GM21528 (cell line): ENCODE measurements around the gene PLPP7.
"Not testable (repeated sequence)": the region's sequence is repeated elsewhere in the genome, so short reads cannot be mapped to it uniquely, and the experiment has no call there.

Source experiments
- ATAC-seq: cut with Tn5 transposase; IDR thresholded peaks from one replicate; pipeline ENCODE4 v1.9.1; 2021; ENCODE audit warnings: mild to moderate bottlenecking, moderate library complexity; ENCODE audit not compliant: unreplicated experiment, low FRiP score

The PLPP7 gene

DNA sequence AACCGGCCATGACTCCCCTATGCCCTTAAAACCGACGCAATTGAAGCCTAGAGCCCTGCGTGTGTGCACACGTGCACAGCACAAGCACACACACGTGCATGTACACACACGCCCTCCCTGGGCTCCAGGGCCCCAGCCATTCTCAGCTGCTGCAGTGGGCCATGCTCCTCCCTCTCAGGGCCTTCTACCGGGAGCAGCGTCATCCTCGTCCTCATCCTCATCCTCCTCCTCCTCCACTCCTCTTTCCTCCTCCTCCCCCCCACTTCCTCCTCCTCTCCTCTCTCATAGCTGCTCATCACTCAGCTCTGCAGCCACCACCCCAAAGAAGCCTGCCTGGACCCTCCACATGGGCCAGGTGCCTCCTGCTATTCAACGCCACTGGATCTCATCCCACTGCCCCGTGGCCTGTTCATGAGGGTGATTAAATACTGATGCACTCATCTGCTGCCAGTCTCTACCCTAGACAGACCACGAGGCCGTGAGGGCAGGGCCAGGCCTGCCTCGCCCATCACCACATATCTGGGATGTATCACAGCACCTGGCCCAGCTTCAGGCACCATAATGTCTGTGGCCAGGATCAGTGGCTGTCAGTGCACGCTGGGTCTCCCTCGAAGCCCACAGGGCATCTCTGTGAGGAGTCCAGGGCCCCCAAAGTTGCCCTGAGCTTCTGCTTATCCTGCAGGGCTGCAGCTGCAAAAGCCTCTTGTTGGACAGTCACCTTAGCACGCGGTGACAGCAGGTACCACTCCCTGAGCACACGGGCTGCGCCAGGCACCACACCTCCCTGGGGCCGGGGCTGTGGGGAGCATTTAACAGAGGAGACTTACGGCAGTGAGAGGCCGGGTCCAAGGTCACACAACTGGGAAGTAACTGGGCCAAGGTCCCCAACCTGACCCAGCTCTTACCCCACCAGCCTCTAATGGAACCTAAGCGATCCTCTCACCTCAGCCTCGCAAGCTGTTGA lies 23.0 kb upstream of the PLPP7 start:
- ATAC-seq: no peak

GRCh38 chr9:131270171-131271015 lies 19.1 kb upstream of the PLPP7 start:
- no peak for ATAC-seq

DNA sequence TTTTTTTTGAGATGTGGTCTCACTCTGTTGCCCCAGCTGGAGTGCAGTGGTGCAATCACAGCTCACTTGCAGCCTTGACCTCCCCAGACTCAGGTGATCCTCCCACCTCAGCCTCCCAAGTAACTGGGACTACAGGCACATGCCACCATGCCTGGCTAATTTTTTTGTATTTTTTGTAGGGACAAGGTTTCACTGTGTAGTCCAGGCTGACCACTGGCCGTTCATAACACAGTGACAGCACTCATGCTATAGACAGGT lies 18.6 kb upstream of the PLPP7 start:
- not testable (repeated sequence) for ATAC-seq

- ATAC-seq: no peak
Observed at GRCh38 chr9:131271506-131271931, 18.0 kb upstream of the PLPP7 start.

DNA sequence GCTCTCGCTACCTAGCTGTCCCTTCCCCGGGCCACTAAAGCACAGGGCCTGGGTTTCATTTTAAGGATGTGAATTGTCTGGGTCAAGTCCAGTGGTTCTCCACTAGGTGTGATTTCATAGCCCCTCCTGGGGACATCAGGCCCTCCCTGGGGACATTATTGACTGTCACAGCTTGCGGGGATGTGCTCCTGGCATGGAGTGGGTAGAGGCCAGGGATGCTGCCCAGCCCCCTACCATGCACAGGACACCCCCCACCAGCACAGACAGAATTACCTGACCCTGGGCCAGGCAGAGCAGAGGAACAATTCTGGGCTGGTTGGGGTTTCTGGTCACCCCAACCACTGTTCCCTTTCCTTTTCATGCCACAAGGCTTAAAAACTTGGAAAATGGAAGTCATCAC lies 17.3 kb upstream of the PLPP7 start:
- no peak for ATAC-seq

- ATAC-seq: no peak
Observed at GRCh38 chr9:131273146-131273855, 16.2 kb upstream of the PLPP7 start.

DNA sequence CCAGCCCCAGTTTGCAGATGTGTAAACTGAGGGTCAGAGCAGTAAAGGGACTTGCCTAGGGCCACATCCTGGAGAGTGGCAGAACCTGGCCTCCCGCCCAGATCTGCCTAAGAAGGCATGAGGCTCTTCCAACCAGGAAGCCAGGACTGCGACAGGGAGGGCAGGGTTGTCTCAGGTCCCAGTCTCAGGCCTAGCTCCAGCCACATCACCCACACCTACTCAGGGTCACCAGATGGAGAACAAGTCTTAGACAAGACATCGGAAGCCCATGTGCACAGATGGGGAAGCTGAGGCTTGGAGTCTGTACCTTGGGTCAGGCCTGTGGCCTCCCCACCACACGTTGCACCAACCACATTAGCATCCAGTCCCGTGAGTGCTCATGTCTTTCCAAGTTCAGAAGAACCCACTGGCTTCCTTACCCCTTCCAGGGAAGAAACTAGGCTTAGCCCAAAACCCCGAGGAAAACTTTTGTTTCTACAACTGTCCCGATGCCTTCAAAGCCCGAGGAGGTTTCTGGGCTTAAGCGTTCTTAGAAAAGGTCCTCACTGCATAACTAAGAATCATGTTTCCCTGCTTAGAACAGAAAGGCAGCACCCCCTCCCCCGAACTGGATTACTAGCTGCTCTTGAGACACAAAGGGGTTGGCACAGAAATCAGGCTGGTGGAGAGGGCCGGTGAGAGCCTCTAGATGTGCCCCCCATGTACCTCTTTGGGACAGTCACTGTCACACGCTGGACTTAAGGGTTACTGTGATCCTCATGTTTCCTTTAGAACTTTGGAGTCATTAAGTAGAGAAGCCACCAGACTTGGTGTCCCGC lies 15.5 kb upstream of the PLPP7 start:
- no peak for ATAC-seq

DNA sequence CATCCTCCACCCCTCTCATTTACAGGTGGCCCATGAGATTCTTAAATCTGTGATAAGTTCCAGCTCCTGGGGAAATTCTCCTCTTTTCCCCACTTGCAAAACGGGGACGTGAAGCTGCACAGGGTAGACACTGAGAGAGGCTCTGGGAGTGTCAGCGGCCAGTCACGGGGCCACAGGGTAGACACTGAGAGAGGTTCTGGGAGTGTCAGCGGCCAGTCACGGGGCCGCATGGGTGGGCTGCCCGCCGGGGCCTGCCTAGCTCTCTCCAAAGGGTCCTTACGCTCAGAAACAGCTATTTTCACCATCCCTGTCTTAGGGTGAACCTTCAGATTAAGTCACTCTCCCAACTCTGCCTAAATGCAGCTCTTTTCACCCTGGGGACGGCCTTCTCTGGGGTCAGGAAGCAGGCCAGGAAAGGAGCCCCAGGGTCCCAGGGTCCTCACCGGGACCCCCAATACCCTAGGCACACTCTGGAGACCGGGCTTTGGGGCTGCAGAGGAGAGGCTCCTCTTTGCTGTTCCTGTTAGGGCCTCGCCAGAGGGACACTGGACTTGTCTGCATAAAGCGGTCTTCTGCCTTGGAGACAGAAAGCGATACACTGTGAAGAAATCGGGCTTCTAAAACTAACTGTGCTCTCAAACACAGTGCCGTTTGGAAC lies 14.7 kb upstream of the PLPP7 start:
- ATAC-seq: no peak

DNA sequence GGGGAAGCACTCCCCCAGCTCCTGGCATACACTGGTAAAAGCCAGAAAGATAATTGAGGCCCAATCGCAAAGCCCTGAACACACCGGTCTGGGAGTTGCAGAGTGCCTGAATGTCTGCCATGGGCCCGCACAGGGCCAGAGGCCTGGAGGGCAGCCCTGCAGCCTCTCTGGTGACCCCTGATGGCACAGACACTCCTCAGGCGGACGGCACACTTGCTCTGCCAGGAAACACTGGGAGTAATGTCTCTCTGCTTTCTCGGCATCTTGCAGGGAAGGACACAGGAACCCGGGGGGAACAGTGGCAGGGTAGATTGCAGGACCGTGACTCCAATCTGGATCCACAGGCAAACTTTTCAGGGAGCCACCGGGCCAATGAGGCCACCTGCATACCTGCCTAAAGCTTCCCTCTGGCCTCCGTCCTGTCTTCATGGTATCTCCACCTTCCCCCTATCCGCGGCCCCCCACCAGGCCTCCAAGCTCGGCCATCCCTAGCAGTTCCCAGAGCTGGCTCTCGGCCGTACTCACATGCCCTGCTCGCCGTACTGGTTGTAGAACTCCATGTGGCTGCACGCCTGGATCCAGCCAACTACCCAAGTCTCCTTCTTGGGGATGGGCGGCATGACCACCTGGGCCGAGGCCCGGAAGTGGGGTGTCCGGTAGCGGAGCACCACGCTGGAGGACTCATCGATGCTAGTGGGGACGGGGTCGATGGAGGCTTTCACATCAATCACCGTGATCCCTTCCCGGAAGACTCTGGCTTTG lies 14.0 kb upstream of the PLPP7 start:
- no peak for ATAC-seq

- no peak for ATAC-seq
Observed at GRCh38 chr9:131276094-131276888, 13.2 kb upstream of the PLPP7 start, which contains the start of gene FAM78A. FAM78A (minus strand) TSS chr9:131276510; CDS start chr9:131276179, 331 bp downstream.

GRCh38 chr9:131276891-131277286 lies 12.6 kb upstream of the PLPP7 start:
- ATAC-seq: no peak

- no peak for ATAC-seq
Observed at GRCh38 chr9:131277287-131277909, 12.1 kb upstream of the PLPP7 start.

- no peak for ATAC-seq
Observed at GRCh38 chr9:131277910-131278701, 11.4 kb upstream of the PLPP7 start.

DNA sequence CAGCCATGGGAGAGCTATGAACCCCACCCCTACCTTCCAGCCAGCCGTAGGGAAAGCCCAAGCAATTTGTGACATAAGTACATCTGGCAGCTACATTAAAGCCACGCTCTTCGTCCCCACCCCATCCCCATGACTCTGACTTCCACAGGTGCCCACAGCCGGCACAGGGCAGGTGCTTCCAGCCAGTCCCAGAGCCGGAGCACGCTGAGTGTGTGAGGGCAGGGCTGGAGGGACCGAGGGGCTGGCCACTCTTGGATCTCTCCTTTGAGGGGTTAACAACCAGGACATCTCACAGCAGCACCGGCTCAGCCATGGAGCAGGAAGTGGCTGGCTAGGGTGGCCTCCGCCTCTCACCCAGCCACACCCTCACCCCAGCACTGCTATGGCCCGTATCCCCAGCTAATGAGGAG lies 10.8 kb upstream of the PLPP7 start:
- ATAC-seq: no peak

GRCh38 chr9:131279196-131279862 lies 10.2 kb upstream of the PLPP7 start:
- ATAC-seq: no peak

DNA sequence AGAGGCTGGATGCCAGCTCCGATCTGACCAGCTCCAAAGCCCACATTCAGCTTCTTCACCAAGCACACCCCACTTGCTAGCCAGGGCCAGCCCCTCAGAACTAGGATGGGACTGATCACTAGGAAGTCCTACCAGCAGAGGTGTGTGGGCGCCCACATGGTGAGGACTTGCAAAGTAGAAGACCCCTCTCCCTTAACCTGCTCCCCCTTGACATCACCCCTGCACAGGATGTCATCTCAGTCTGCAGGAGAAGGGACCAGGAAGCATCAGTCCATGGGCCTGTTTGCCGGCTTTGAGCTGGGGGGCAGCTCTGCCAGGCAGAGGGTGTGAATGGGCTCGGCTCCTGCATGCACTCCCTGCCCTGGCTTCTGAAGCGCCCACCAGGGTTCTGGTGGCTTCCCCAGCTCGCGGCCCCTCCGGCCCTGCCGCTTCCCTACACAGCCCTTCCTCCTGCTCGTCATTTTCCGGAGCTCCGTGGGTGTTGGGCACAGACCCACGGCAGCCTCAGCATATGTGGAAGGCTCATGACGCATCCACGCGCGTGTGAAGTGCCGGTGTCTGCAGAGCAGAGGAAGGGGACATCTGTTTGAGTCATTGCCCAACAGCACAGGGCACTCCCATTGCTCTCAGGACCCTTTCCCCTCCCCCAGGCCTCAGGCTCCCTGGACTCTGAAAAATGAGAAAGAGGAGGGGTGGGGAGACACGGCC lies 9.5 kb upstream of the PLPP7 start:
- ATAC-seq: no peak
